ENCODE data around the gene ZYG11A.
"Not testable (repeated sequence)": the region's sequence is repeated elsewhere in the genome, so short reads cannot be mapped to it uniquely, and the experiment has no call there.

Gene ZYG11A

DNA sequence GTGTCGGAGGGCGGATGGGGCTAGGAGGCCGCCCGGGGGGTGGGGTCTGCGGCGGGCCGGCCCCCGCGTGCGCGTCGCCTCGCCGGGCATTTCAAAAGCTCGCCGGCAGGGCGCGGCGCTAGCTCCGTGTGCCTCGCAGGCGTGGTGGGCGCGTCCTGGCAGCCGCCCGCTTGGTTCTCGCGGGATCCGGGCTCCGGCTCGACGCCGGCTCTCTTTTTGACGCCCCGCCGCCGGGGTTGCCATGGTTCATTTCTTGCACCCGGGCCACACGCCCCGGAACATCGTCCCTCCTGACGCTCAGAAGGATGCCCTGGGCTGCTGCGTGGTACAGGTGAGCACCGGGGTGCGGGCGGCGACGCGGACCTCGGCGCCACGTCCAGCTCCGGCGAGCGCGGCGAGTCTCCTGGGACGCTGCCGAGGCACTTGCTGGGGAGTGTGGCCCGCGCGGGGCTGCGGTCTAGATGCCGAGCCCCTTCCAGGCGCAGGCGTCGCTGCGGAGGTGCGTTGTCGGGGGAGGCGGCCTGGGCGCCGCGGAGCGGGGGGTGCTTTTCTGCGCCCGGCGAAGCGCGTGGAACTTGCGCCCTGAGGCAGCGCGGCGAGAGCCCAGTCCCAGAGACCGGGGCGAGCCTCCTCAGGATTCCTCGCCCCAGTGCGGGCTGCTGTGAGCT, at the start of gene ZYG11A:
TSS of gene ZYG11A (plus strand) at position 118 of the 668 bp plus-strand sequence. CDS start at position 242, 124 bp downstream.
- DNase-seq = peak; percentile 83

DNA sequence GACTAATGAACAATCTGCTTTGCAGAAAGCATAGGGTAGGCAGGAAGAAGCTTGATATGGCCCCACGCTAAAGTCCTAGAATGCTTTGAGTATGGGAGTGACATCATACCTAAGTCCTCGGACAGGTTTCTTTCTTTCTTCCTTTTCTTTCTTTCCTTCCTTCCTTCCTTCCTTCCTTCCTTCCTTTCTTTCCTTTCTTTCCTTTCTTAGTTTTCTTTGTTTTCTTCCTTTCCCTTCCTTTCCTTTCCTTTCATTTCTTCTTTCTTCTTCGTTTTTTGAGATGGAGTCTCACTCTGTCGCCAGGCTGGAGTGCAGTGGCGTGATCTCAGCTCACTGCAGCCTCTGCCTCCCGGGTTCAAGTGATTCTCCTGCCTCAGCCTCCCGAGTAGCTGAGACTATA, 48.8 kb upstream of the ZYG11A start:
- DNase-seq = not testable (repeated sequence)

DNA sequence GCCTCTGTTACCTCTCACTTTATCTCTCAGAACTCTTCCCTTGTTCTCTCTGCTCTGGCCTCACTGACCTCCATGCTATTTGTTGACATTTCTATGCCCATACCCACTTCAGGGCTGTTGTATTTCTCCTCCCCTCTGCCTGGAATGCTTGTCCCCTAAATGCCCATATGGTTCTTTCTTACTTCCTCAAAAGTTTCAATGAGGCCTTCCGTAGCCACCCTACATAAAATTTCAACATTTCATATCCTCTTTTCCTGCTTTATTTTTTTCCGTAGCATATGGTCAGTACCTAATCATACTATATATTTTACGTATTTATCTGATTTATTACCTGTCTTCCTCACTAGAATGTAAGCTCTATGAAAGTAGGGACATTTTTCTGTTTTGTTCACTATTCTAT, 47.1 kb upstream of the ZYG11A start:
- DNase-seq = no peak

DNA sequence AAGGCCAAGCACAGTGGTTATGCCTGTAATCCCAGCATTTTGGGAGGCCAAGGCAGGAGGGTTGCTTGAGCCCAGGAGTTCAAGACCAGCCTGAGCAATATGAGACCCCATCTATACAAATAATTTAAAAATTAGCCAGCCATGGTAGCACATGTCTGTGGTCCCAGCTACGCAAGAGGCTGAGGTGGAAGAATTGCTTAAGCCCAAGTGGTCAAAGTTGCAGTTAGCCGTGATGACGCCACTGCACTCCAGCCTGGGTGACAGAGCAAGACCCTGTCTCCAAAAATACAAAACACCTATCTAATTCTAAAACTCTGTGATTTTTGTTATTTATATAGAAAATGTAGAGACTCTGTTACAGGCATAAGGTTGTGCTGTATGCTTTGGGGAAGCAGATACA, 44.2 kb upstream of the ZYG11A start:
- DNase-seq = no peak

DNA sequence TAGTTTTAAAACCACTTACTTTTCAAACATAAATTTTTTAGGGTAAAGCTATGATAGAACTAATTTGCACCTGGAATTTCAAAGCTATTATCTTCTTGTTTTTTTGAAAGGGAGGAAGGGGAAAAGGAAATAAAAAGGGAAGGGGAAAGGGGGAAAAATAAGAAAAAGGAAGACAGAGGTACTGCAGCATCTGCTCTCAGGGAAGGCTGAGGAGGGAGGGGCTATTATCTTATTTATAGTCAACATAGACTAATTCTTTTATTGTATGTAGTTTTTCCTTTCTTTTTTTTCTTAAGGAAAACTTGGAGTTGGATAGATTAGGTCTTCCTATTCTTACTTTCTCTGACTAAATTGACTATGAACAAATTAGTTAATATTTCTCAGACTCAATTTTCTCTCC, 41.5 kb upstream of the ZYG11A start:
- no peak for DNase-seq

DNA sequence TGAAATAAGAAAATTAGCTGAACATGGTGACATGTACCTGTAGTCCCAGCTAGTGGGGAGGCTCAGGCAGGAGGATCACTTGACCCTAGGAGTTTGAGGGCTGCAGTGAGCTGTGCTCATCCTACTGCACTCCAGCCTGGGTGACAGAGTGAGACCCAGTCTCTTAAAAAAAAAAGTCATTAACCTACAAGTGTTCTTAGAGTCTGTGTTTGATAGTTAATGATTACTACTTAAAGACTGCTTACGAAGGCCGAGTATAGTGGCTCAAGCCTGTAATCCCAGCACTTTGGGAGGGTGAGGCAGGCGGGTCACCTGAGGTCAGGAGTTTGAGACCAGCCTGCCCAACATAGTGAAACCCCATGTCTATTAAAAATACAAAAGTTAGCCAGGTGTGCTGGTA, 38.5 kb upstream of the ZYG11A start:
- not testable (repeated sequence) for DNase-seq

DNA sequence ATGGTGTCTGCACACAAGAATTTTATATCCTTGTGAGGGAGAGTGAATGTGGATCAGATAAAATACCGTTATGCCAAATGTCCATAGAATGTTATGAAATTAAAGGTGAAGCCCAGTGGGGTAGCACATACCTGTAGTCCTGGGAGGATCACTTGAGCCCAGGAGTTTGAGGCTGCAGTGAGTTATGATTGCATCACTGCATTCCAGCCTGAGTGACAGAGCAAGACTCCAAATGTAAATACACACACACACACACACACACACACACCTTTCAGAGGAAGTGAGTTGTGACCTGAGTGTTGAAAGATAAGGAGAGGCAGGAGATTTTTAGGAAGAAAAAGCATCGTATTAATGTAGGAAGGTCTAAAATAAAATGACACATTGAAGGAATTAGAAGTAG, 28.1 kb upstream of the ZYG11A start:
- no peak for DNase-seq

DNA sequence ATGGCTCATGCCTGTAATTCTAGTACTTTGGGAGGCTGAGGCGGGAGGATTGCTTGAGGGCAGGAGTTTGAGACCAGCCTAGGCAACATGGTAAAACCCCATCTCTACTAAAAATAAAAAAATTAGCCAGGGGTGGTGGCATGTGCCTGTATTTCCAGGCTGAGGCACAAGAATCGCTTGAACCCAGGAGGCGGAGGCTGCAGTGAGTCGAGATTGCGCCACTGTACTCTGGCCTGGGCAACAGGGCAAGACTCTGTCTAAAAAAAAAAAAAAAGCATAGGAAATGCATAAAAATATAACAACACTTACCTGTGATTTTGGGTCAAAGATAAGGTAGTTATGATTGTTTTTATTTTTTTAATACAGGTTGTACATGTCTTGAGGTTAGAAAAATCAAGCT, 21.7 kb upstream of the ZYG11A start:
- DNase-seq = not testable (repeated sequence)

DNA sequence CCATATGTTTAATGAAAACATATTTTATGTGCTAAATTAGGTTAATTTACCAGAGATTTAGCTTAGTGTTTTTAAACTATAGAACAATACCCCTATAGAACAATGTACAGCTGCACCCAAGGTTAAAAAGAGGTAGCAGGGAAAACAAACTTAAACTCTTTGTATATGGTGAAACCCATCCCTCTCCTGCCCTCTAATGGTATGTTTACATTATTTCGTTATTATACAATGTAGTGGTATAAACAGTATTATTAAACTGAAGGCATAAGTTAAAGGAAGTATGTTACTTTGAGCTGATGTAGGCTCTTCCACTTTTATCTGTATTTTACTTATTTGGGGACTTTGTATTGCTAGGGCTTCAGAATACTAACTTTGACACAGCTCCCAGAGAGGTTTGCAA, 16.7 kb upstream of the ZYG11A start:
- no peak for DNase-seq

DNA sequence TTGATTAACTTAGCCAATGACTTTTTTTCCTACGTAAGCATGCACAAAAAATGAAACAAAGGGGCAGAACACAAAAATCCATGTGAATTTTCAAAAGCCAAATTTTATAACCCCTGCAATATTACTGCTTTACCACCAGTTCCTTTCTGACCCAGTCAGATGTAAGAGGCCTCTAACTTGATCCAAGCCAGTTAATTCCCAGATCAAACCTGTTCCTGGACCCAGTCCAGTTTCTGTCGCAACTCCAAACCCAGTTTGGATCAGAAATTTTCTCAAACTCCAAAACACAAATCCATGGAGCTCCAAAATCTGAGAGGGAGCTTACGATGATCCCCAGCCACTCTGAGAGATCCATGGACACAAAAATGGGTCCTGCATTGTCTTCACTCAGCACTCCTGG, 7.8 kb upstream of the ZYG11A start:
- no peak for DNase-seq

DNA sequence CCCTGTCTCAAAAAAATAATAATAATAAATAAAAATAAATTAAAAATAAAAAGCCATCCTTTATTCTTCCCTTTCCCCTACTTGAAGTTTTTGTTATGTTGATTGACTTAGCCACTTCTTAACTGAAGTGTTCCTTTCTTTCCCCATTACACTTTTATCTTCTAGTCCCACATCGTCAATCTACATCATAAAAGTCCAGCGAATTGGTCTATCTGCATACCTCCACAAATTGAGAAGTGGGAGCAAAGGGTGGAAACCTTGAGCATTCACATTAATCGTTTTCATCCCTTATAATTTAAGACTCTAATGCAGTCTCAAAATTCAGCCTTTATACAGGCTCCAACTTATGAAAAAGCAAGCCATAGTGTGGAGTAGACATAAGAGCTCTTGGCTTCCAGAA, 6.5 kb upstream of the ZYG11A start:
- DNase-seq = no peak

DNA sequence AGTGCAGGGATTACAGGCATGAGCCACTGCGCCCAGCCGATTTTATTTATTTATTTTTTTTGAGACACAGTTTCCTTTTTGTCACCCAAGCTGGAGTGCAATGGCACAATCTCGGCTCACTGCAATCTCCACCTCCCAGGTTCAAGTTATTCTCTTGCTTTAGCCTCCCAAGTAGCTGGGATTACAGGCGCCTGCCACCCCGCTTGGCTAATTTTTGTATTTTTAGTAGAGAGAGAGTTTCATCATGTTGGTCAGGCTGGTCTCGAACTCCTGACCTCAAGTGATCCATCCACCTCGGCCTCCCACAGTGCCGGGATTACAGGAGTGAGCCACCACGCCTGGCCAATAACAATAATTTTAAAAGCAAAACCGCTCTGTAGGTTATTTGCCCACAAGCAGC, 3.4 kb upstream of the ZYG11A start:
- DNase-seq = not testable (repeated sequence)

DNA sequence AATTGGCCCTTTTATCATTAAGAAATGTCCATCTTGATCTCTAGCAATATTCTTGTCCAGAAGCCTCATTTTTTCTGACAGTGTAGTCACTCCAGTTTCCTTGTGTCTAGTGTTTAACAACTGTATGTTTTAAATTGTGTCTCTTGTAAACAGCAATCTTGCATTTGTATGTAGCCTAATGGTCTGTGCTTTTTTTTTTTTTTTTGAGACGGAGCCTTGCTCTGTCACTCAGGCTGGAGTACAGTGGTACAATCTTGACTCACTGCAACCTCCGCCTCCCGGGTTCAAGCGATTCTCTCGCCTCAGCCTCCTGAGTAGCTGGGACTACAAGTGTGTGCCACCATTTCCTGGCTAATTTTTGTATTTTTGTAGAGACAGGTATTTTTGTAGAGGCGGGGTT, 2.6 kb downstream of the ZYG11A start:
- not testable (repeated sequence) for DNase-seq

DNA sequence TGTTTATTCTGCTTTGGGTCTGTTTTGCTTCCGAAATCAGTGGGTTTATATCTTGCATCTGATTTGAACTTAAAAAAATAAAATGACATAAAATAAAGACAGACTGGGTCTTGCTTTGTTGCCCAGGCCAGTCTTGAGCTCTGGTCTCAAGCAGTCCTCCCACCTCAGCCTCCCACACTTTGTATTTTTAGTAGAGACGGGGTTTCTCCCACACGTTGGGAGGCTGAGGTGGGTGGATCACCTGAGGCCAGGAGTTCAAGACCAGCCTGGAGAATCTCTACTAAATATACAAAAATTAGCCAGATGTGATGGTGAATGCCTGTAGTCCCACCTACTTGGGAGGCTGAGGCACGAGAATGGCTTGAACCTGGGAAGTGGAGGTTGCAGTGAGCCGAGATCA, 5.9 kb downstream of the ZYG11A start:
- no peak for DNase-seq

DNA sequence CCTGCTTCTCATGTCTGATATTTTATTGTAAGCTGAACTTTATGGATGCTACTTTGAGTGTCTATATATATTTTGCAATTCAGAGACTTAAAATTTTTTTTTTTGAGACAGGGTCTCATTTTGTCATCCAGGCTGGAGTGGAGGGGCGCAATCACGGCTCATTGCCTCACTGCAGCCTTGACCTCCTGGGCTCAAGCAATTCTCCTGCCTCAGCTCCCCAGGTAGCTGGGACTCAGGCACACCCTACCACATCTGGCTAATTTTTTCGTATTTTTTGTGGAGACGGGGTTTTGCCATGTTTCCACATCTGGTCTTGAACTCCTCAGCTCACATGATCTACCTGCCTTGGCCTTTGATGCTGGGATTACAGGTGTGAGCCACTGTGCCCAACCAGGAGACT, 8.4 kb downstream of the ZYG11A start:
- no peak for DNase-seq

DNA sequence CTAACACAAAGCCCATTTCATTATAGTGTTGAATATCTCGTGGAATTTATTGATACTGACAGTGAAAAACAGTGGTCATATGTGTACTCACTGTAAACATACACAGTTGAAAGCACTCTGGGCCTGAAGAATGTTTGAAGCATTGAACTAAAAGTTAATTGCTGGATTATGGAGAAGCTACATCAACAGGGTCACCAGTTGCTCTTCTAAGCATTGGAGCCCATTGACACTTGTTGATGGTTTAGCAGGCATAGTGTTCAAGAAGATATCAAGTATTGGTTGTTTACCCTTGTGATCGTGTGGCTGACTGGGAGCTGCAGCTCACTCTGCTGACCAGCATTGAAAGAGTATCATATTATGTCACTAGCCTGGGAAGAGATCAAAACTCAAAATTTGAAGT, 10.3 kb downstream of the ZYG11A start:
- no peak for DNase-seq

DNA sequence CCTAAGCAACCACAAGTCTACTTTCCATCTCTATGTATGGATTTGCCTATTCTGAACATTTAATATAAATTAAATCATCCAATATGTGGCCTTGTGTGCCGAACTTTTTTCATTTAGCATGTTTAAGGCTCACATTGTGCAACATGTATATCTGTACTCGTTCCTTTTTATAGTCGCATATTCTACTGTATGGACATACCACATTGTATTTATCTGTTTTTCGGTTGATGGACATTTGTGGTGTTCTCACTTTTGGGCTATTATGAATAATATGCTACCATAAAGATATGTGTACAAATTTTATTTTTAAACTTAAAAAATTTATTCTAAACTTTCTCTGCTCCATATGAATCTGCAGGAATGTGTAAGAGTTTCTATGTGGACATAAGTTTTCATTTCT, 13.0 kb downstream of the ZYG11A start:
- DNase-seq = no peak

DNA sequence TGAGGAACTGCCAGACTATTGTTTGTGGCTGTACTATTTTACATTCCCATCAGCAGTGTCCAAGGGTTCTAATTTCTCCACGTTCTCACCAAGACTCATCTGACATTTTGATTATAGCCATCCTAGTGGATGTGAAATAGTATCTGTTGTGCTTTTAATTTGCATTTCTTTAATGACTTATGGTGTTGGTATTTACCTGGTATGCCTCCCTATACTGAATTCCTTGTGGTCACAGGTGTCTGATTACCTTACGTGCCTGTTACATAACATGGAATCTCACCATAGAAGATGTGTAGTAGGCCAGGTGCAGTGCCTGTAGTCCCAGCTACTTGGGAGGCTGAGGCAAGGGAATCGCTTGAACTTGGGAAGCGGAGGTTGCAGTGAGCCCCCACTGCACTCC, 13.5 kb downstream of the ZYG11A start:
- no peak for DNase-seq

DNA sequence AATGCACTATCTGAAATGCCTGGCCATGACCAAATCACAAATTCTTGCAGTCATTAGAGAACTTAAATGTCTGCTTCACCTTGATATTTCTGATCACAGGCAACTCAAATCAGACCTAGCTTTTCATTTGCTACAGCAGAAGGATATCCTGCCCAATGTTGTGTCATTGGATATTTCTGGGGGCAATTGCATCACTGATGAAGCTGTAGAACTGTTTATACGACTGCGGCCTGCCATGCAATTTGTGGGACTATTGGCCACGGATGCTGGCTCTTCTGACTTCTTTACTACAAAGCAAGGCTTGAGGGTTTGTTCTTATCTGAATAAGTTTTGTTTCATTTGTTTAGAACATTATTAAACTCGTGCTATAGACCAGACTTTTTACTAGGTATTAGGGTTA, 14.9 kb downstream of the ZYG11A start:
- no peak for DNase-seq

DNA sequence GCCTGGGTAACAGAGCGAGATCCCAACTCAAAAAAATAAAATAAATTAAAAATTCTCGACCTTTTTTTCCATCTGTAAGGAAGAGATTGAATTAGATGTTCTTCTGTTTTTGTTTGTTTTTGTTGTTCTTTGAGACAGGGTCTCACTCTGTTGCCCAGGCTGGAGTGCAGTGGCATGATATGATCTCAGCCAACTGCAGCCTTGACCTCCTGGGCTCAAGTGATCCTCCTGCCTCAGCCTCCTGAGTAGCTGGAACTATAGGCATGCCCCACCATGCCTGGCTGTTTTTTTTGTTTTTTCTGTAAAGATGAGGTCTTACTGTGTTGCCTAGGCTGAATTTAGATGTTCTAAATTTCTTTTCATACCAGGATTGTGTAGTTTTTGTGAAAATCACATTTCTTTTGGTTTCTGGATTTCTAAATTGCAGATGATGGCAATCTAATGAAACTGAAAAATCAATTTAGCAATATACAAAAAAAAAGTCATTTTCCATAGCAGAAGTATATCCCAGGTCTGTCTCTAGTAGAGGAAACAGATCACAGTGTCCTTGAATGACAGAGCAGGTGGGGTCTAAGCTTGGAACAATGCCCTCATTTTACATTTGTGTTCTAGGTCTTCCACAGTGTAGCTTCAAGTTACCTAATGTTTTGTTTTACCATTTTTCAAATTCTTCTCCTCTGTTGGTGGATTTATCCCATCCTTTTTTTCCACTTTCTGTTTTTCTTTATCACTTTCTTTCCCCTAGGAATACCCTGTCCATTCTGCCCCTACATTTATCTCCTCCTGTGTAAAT, 20.3 kb downstream of the ZYG11A start:
- no peak for DNase-seq

DNA sequence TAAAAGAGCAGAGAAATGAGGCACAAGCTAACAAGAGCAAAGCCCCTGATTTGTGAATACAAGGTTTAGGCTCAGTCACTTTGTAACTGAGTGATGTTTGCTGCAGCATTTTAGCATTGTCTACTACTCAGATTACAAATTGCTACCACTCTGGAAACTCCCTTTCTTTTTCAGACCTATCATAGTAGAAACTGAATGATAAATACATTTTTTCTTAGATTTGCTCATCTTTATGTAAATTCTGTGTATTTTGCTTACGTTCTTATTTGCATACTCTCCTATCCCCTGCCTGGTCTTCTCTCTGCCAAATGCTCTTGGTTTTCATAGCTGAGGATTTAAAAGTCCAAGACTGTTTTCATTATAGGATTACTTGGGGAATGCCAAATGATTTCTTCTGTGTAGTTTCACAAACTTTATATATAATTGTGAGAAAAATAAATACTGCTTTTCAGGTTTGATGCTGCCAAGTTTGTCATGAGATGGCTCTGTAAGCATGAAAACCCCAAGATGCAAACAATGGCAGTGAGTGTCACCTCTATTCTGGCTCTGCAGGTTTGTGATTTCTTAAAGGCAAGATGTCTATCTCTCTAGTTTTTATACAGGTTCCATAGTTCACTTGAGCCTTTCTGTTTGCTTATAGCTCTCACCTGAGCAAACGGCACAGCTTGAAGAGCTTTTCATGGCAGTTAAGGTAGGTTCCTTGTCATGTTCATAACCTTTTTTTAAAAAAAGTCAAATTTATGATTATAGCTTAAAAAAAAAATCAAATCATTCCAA, 24.7 kb downstream of the ZYG11A start:
- DNase-seq = no peak

DNA sequence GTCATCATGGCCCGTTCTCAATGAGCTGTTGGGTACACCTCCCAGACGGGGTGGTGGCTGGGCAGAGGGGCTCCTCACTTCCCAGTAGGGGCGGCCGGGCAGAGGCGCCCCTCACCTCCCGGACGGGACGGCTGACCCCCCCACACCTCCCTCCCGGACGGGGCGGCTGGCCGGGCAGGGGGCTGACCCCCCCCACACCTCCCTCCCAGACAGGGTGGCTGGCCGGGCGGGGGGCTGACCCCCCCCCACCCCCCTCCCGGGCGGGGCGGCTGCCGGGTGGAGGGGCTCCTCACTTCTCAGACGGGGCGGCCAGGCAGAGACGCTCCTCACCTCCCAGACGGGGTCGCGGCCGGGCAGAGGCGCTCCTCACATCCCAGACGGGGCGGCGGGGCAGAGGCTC, 27.2 kb downstream of the ZYG11A start:
- not testable (repeated sequence) for DNase-seq

DNA sequence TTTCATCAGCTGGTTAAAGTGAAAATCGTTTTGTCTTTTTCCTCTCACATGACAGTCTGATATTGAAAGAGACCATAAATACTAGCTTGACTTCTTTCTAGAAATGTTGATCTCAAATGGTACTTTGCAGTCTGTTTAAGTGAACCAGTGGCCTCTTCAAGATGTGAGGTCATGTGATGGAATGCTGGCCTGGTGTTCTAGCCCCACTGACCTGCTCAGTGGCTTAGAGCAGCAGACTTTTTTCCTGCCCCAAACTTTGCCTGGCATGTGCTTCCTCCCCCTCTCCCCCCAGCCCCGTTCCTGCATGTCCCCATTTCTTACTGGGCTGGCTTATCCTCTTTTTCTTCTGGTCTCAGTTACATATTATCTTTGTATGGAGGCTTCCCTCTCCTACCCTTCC, 34.3 kb downstream of the ZYG11A start:
- no peak for DNase-seq

DNA sequence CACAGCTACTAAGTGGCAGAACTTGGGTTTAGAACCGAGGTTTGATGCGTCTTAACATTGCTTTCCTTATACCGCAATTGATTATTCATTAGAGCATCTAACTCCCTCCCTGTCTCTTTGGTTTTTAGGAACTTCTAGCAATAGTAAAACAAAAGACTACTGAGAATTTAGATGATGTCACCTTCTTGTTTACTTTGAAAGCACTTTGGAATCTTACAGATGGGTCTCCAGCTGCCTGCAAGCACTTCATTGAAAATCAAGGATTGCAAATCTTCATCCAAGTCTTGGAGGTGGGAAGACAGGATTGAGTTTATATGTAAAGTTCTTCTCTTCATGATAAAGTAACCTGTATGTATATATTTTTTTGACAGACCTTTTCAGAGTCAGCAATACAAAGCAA, 35.0 kb downstream of the ZYG11A start:
- DNase-seq = no peak
